ENCODE measurements around the gene ZNF124.

The ZNF124 gene

DNA sequence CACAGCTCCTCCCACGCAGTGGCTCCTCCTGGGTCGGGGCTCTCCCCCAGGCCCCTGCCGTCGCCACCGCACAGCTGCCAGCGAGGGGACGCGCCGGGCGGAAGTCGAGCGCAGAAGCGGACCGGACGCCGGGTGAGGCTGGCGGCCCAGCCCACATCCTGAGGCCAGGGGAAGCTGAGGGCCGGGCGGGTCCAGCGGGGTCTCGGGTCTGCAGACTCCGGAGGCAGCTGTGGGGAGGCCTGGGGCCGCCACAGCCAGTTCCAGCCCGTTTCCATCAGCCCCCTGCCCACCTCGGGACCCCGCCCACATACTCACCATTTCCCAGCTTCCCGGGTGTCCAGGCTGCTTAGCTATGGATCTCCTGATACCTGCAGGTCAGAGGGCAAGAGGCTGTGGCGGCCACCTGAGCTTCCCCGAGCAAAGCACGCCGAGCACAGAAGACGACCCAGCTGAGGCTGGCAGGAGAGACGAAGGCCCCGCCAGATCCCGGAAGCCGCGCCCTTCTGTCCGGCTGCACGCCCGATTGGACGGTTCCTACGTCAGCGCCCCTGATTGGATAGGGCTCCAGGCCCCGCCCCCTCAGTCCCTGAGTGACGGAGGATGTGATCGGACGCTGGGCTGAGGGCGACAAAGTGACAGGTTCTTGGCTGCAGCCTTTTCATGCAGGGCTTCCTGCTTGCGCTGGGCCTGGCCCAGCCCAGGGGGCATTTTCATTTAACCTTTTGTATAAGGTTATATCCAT lies 38.7 kb upstream of the ZNF124 start:
- DNase-seq (ENCODE audit: low spot score): peak; percentile 95
- TF ChIP-seq, protein P1, sequence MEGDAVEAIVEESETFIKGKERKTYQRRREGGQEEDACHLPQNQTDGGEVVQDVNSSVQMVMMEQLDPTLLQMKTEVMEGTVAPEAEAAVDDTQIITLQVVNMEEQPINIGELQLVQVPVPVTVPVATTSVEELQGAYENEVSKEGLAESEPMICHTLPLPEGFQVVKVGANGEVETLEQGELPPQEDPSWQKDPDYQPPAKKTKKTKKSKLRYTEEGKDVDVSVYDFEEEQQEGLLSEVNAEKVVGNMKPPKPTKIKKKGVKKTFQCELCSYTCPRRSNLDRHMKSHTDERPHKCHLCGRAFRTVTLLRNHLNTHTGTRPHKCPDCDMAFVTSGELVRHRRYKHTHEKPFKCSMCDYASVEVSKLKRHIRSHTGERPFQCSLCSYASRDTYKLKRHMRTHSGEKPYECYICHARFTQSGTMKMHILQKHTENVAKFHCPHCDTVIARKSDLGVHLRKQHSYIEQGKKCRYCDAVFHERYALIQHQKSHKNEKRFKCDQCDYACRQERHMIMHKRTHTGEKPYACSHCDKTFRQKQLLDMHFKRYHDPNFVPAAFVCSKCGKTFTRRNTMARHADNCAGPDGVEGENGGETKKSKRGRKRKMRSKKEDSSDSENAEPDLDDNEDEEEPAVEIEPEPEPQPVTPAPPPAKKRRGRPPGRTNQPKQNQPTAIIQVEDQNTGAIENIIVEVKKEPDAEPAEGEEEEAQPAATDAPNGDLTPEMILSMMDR (IDR thresholded peaks at IDR 0.05; ENCODE audit: borderline replicate concordance, control extremely low read depth, extremely low read depth, insufficient read depth, missing control alignments): no peak
- in situ Hi-C loops (cut with MboI; ENCODE audit: low sequenced_read_pairs, unreplicated experiment): no loop called here

DNA sequence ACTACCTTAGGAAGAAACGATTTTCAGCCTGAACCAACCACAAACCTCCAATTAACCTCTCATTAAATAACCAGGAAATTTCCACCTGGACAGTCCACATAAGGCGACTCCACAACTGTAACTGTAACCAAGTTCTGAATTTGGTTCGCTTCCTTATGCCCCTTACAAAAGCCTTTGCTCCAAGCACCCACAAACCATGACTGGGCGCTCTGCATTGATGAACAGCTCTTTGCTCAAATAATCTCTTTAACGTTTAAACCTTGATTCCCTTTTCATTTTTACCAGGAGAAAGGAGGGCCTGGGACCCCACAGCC lies 38.2 kb upstream of the ZNF124 start:
- in situ Hi-C loops (cut with MboI; ENCODE audit: low sequenced_read_pairs, unreplicated experiment): no loop called here

DNA sequence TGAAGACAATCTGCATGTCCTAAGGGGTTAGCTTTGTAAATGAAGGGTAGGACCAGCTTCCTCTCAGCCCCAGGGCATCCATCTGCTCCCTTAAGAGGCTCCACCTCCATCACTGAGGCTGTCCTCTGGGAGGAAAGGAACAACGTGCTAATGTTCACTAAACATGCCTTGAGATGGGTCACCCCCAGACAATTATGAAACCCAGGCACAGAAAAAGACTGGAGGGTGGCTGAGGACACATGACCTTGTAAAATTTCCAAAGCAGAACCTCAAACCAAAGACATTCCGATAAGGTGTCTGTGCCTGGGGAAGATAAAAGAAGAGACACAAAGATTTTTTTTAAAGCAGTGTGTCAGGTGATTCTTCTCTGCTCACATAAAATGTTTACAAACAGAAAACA lies 37.6 kb upstream of the ZNF124 start:
- in situ Hi-C loops (cut with MboI; ENCODE audit: low sequenced_read_pairs, unreplicated experiment): no loop called here
- DNase-seq (ENCODE audit: low spot score): no peak
- TF ChIP-seq, protein P1 (IDR thresholded peaks at IDR 0.05; ENCODE audit: borderline replicate concordance, control extremely low read depth, extremely low read depth, insufficient read depth, missing control alignments): no peak

More for the DNA sequence above, 38.2 kb upstream of the ZNF124 start:
- DNase-seq (ENCODE audit: low spot score): no peak
- TF ChIP-seq, protein P1 (IDR thresholded peaks at IDR 0.05; ENCODE audit: borderline replicate concordance, control extremely low read depth, extremely low read depth, insufficient read depth, missing control alignments): no peak

DNA sequence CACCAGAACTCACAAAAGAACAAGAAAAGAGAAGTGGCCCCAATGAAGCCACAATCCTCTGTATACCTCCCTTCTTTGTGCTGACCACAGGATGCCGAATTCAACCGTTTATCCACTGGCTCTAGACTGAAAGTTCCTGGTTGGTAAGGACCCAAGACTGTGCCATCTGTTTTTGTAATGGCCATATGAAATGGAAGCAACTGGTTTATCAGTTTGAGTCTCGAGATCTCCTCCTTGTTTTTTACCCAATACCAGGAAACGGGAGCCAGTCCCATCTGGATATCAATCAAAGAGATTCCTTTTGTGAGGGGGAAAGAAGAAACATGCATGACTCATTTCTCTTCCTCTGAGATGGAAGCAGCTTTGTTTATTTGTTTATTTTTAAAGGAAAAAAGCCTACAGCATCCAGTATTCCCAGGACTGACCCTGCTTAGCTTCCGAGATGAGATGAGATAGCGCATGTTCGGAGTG lies 32.4 kb upstream of the ZNF124 start:
- TF ChIP-seq, protein P1 (IDR thresholded peaks at IDR 0.05; ENCODE audit: borderline replicate concordance, control extremely low read depth, extremely low read depth, insufficient read depth, missing control alignments): no peak
- in situ Hi-C loops (cut with MboI; ENCODE audit: low sequenced_read_pairs, unreplicated experiment): no loop called here
- no peak for DNase-seq (ENCODE audit: low spot score)

DNA sequence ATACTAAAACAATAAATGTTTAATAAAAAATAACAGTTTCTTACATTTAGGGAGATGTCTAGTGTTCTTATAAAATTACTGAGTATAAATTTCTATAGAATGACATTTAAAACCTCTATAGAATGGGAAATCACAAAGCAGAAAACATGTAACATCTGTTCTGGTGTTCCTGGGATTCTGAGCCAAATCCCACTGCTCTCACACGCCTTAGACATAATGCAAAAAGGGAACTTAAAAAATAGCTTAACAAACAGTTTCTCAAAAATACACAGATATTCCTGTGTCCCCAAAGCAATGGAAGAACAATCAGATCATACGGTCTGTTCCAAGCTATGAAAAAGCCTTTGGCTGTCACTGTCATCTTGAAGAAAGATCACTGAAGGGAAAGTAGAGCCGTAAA lies 27.0 kb upstream of the ZNF124 start:
- in situ Hi-C loops (cut with MboI; ENCODE audit: low sequenced_read_pairs, unreplicated experiment): no loop called here
- no peak for DNase-seq (ENCODE audit: low spot score)
- TF ChIP-seq, protein P1 (IDR thresholded peaks at IDR 0.05; ENCODE audit: borderline replicate concordance, control extremely low read depth, extremely low read depth, insufficient read depth, missing control alignments): no peak

DNA sequence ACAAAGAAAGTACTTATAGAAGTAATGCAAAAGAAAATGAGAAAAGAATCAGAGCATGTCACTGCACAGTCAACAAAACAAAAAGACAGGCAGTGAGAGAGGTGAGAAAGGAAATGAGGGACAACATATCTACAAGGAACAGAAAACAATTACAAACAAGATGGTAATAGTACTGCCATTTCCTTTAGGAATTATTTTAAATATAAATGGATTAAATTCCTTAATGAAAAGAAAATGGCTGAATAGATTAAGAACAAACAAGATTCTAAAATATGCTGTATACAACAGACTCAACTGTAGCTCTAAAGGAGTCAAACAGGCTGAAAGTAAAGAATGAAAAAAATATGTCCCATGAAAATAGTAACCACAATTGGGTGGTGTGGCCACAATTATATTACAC lies 22.1 kb upstream of the ZNF124 start:
- DNase-seq (ENCODE audit: low spot score): no peak
- in situ Hi-C loops (cut with MboI; ENCODE audit: low sequenced_read_pairs, unreplicated experiment): no loop called here
- TF ChIP-seq, protein P1 (IDR thresholded peaks at IDR 0.05; ENCODE audit: borderline replicate concordance, control extremely low read depth, extremely low read depth, insufficient read depth, missing control alignments): no peak

Measured in GM13976 (cell line).